Left lobe of liver (tissue), 2 donors: Measurements from ENCODE around the gene BRAP. TPM values are rescaled to one million over a fixed set of nuclear protein-coding genes. Genes with fewer than 3 reads are reported as not detected.
"Not testable (repeated sequence)": the region's sequence is repeated elsewhere in the genome, so short reads cannot be mapped to it uniquely, and the experiment has no call there.

Experiments
- ATAC-seq: fragments of 200-7000 bp; cut with Tn5 transposase; one replicate; pipeline ENCODE4 v1.9.1; 2020; ENCODE audit warnings: mild to moderate bottlenecking, moderate library complexity
- DNase-seq: peaks from one replicate; pipeline ENCODE4 v3.0.0-alpha.2; 2020; ENCODE audit warnings: low spot score
- total RNA-seq: library from RNA; stranded (reverse); gene quantifications from one replicate; pipeline ENCODE4 v1.2.1, GENCODE V29; 2021
- donor health status: DM: no; HTN: no; CAD: no; lungs with moderate emphysema.
- donor health status: DM: no; HTN: yes; CAD: no.

BRAP gene
- total RNA-seq, 1 donor from 2014 or later, result 7.5 TPM

DNA sequence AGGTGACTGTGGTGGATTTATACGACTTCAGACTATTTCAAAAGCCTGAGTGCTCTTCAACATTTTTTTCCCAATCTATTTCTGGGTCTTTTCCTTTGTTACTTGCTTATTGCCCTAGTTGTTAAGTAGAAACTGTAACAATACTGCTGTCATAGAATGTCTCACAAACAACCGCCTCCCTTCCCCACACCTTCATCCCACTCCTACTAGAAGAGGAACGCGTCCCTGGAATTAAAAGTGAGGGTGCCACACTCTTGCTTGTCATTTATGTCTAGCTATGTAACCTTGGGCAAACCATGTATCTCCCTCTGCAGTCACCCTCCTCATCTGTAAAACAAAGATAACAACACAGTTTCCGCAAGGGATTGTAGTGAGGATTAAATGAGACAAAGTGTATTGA lies 8.6 kb downstream of the BRAP start:
- DNase-seq (no peak), ATAC-seq (no peak)

- DNase-seq (no peak), ATAC-seq (peak; percentile 76)
Observed at GRCh38 chr12:111673503-111673902, 12.3 kb downstream of the BRAP start.

DNA sequence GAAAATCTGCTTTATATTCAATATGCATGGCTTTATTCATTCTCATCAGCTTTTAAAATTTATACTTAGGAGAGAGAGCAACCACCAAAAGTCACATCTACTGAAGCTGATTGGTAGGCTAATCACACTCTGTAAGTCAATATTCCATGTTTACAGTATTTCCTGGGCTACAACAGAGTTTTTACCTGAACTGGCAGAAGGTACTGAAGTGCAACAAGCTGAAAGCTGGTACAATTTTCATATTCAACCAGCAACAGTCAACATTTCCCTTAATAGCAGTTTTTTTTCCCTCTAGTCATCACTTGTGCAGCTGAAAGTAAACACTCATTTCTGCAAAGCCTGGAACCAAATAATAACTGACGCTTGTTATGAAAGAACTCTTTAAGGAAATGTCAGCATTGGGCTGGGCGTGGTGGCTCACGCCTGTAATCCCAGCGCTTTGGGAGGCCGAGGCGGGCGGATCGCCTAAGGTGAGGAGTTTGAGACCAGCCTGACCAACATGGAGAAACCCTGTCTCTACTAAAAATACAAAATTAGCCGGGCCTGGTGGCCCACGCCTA lies 12.9 kb downstream of the BRAP start:
- ATAC-seq (no peak), DNase-seq (no peak)

- ATAC-seq (no peak), DNase-seq (no peak)
Observed at GRCh38 chr12:111664961-111665865, 20.5 kb downstream of the BRAP start.

- DNase-seq, result no peak
- no peak for ATAC-seq
Observed at GRCh38 chr12:111664499-111664898, 21.3 kb downstream of the BRAP start.

- no peak for ATAC-seq
- no peak for DNase-seq
Observed at GRCh38 chr12:111656016-111656415, 29.7 kb downstream of the BRAP start.

DNA sequence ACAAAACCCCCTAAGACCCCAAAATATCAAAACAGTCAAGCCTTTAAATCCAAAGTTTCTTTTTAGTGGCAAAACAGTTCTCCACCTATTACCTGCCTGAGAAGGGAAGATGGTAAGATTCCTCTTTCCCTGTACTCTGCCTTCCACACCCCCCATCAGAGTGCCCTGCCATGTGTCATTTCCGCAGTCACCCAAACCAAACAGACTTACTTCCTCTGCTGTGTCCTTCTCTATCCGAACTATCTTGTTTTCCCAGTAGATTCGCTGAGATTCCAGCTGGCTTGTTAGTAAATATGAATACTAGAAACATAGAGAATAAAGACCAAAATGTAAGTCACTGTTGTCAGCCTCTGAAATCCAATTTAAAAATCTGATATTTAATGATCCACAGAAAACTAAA lies 30.4 kb downstream of the BRAP start:
- no peak for DNase-seq
- ATAC-seq, result no peak

- no peak for ATAC-seq
- no peak for DNase-seq
Observed at GRCh38 chr12:111653596-111653995, 32.2 kb downstream of the BRAP start.

GRCh38 chr12:111652530-111652929 lies 33.2 kb downstream of the BRAP start:
- ATAC-seq, result peak; percentile 11

GRCh38 chr12:111650912-111651311 lies 34.8 kb downstream of the BRAP start:
- no peak for ATAC-seq
- no peak for DNase-seq

More at GRCh38 chr12:111652530-111652929, 33.2 kb downstream of the BRAP start:
- DNase-seq, result not testable (repeated sequence)

GRCh38 chr12:111645433-111645832 lies 40.3 kb downstream of the BRAP start:
- DNase-seq, result no peak
- no peak for ATAC-seq

DNA sequence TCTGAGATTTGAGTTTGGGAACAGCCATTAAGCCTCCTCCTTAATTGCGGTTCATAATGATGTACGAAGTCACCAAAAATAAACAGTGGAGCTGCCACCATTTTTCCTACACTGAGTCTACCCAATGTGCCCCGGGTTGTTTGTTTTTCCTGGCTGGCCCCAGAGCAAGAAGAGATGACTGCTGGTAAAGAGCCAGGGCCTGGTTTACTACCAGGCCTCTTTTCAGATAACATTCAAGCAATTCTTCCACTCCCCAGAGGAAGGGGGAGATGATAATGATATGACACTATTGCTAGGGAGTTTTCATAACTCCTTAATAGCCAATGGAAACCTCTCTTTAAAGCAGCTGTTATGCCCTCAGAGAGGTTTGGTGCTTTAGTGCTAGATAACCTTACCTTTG lies 42.3 kb downstream of the BRAP start:
- DNase-seq, result peak; percentile 80
- peak; percentile 90 for ATAC-seq

- ATAC-seq (no peak), DNase-seq (no peak)
Observed at GRCh38 chr12:111642681-111643426, 42.9 kb downstream of the BRAP start.

- ATAC-seq (no peak), DNase-seq (no peak)
Observed at GRCh38 chr12:111640506-111640905, 45.2 kb downstream of the BRAP start.

GRCh38 chr12:111638556-111638955 lies 47.2 kb downstream of the BRAP start:
- DNase-seq (no peak), ATAC-seq (no peak)

DNA sequence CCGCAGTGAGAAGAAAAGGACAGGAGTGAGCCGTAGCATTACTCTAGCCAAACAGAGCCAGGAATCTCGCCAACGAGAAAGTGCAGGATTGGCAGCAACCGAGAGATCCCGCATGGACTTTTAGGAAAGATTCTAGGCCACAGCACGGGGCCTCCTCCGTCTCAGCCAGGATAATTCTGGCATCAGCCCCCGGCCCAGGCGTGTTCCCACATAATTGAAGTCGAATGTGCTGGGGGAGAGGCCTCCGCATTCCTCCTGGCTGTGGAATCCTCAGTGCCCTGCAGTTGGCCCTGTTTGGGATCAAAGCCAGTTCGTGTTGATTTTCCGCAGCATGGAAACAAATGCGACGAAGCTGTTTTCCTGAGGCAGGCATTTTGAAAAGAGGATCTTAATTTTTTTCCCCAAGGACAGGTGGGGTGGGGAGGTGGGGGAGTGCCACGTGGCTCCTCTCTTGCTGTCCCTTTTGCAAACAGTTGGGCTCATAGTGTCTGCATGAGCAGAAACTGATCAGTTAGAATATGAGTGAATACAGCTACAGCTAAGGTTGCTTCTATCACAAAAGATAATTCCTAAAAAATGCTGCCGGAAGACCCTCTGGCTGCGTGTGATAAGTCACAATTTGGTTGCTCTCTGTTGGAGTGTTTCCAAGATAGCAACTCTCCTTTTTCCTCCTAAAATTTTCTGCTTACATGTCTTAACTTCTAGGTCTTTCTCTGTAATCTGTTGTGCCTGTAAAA lies 49.4 kb downstream of the BRAP start:
- DNase-seq (peak; percentile 60), ATAC-seq (peak; percentile 89)

GRCh38 chr12:111635524-111635923 lies 50.2 kb downstream of the BRAP start:
- ATAC-seq (peak; percentile 6), DNase-seq (no peak)

DNA sequence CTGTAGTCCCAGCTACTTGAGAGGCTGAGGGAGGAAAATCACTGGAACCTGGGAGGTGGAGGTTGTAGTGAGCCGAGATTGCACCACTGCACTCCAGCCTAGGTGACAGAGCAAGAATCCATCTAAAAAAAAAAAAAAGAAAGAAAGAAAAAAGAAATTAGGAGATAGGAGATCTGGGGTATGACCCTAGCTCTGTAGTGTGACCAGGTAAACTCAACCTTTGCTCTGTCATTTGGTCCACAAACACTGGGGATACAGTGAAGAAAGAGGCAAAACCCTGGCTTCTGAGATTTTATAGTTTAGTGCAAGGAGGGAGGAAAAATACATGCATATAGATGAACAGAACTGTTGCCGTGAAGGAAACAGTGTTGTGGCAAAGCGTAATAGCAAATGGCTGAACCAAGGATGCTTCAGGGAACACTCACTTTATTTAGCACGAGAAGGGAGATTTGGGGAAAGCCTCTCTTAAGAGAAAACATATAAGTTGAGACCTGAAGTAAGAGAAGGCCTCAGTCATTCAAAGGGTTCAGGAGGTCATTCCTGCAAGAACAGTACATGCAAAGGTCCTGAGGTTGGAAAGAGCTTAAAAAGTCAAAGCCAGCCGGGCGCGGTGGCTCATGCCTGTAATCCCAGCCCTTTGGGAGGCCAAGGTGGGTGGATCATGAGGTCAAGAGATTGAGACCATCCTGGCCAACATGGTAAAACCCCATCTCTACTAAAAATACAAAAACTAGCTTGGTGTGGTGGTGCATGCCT lies 57.1 kb downstream of the BRAP start:
- DNase-seq, result no peak
- ATAC-seq, result peak; percentile 89

- ATAC-seq (no peak), DNase-seq (no peak)
Observed at GRCh38 chr12:111626230-111626629, 59.5 kb downstream of the BRAP start.

- no peak for DNase-seq
- ATAC-seq, result no peak
Observed at GRCh38 chr12:111624540-111624939, 61.2 kb downstream of the BRAP start.
